SK-N-MC (cell line): Measurements from ENCODE around the gene RIPOR3.

Experiments used
- EZH2 ChIP-seq: fragments of 200-600 bp; sonication (generic); IDR thresholded peaks from one replicate; pipeline ENCODE4 v1.6.1; 2017; ENCODE audit warnings: antibody characterized with exemption
- POLR2AphosphoS5 ChIP-seq: IDR thresholded peaks from 2 replicates; pipeline ENCODE4 v1.6.1; 2012; ENCODE audit warnings: mild to moderate bottlenecking, low read depth, low read length, borderline replicate concordance

- no peak for TF ChIP-seq EZH2
- no peak for TF ChIP-seq POLR2AphosphoS5
Measured at GRCh38 chr20:50682947-50683530, 8.3 kb downstream of the RIPOR3 start.
